ENCODE measurements around the gene TRIOBP.

Gene TRIOBP

DNA sequence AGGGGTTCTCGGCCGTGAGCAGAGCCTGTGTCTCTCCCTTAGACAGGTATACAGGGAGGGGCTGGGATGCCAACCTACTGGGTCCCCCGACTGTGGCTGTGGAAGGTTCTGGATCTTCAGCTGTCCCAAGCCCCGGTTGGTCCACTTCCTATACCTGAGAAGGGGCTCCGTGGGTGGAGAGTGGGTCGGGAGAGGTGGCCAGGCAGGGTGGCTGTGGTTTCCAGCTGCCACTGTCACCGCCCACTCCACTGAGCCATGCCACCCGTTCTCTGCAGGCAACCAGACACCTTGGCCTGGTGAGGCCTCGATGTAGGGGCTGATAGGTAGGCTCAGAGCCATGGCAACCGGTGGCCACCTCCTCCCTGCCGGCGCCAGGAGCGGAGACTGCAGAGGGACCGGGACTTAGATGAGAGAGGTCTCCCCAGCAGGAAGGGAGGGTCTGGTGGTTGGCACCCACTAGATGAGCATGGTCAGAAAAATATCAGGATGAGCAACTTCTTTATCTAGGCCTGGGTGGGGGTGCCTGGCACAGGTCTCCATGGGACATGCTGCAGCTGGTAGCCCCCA, 53.8 kb downstream of the TRIOBP start:
- no peak for DNase-seq

DNA sequence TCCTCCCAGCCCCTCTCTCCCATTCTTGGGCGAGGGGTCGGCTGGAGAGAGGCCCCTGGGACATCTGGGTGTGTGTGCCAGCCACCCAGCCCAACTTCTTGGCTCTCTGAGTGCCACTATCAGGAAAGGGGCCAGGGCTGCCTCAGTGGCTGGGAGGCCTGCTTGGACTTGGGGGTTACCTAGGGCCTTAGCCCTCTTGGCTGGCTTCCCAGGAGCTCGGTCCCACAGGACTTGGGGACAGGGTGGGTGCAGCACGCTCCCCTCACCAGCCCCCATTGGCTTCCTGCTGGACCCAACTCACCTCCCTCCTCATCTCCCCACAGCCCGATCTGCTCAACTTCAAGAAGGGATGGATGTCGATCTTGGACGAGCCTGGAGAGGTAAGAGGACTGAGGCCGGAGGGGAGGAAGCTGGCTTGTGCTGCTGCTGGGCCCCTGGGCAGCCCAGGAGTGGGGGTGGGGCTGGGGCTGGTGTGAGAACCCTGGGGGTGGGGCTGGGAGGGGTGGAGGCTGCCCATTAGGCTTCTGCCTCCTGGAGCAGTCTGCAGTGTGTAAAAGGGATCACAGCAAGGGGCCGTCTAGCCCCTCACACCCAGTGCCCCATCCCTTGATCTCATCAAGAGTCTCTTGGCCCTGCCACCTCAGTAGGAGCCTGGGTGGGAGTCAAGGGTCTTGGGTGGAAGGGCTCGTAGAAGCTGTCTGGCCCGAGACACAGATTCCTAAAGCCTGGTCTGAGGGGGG, 54.8 kb downstream of the TRIOBP start:
- no peak for DNase-seq

DNA sequence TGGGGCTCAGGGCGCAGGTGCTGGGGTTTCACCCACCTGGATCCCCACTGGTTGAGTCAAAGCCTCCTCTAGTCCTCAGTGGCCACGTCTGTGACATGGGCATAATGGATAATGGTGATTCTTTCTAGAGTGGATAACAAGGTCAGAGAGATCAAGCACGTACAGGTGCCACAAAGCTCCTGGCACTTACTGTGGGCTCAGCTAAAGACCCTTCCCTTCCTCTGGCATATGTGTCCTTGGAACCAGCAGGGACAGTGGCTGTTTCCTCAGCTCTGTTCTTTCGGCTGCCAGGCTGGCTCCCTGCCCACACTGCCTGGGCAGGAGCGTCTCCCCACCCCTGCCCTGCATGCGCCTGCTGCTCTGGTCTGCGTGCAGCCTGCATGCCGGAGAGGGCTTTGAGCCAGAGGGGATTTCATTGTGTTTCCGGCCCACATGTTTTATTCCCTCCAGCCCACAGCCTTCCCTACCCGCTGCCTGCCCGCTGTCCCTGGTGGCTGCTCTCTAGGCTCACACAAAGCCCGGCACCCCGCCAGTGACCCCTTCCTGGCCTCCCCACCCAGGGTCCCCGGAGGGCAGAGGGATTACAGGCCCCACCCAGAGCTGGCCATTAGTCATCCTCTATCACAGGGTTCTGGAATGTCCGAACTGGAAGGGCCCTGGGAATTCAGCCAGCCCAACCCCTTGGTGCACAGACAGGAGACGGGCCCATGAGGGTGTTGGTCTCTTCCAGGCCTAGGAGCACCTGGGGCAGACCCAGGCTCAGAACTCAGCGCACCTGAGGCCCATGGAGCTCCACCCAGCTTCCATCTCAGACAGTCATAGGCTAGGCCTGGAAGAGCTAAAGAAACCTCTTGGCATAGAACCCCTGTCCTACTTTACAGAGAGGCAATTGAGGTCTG, 55.6 kb downstream of the TRIOBP start:
- DNase-seq, result peak; percentile 53

DNA sequence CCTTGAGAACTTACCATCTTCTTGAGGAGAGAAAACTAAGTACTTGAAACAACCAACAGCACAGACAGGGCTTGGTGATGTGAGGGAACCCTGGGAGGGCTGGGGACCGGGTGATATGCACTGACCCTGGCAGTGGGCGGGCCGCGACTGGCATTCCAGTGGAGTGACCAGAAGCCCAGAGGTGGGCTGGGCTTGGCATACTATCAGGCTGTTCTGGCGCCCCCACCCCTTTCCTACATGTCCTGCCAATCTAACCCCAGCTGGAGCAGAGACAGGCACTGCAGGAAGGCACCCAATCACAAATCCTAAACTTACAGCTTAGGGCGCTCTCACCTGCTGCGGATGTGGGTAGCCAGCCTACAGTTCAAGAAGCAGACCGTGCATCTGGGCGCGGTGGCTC, 56.9 kb downstream of the TRIOBP start:
- DNase-seq, result no peak

DNA sequence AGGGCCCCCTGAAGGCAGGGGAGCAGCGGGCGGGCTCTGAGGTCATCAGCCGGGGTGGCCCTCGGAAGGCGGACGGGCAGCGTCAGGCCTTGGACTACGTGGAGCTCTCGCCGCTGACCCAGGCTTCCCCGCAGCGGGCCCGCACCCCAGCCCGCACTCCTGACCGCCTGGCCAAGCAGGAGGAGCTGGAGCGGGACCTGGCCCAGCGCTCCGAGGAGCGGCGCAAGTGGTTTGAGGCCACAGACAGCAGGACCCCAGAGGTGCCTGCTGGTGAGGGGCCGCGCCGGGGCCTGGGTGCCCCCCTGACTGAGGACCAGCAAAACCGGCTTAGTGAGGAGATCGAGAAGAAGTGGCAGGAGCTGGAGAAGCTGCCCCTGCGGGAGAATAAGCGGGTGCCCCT, 60.8 kb downstream of the TRIOBP start:
- DNase-seq, result no peak

DNA sequence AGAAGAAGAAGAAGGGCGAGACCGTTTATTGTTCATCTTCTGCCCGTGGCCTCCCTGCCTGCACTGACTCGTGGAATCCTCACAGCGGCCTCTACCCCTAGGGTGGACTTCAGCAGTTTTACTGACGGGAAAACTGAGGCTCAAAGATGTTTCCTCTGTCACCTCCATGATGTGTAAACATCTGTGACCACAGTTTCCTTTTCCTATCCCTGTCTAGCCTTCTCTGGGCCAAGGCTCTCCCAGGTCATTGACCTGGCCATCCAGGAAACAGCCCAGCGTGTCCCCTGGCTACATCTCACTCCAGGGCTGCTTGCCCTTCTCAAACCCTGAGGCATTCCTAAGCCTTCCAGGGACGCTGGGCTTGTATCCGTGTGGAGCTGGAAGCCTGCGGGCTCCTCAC, 61.8 kb downstream of the TRIOBP start:
- no peak for DNase-seq

DNA sequence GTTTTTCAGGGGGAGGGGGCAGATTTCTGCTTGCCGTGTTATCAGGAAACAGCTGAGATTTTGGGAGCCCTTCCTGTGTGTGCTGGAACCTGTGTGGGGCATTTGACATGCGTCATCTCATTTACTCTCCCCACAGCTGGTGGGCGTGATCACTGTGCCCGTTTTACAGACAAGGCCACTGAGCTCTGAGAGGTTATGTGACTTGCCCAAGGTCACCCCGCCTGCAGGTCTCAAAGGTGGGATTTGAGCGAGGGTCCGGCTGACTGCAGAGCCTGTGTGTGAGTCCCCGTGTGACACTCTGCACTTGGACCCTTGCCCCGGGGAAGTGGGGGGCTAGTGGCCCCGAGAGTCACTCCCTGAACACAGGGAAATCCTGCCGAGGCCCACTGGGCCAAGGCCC, 62.4 kb downstream of the TRIOBP start:
- DNase-seq, result no peak

DNA sequence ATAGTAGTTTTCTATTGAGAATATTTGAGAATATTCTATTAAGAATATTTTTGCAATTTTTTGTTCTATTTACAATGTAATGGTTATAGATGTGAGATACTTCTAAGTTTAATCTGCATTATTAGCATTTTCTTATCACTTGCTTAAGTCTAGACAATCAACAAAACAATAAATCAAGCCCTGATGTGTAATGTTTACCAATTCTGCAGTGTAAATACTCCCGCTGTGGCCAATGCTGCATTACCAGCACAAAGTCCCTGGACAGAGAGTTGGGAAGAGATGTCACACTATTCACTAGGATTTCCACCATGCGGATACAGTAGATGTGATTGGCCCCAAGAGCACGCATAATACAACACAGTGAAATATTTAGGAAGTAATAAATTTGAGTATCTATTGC, 63.3 kb downstream of the TRIOBP start:
- no peak for DNase-seq

DNA sequence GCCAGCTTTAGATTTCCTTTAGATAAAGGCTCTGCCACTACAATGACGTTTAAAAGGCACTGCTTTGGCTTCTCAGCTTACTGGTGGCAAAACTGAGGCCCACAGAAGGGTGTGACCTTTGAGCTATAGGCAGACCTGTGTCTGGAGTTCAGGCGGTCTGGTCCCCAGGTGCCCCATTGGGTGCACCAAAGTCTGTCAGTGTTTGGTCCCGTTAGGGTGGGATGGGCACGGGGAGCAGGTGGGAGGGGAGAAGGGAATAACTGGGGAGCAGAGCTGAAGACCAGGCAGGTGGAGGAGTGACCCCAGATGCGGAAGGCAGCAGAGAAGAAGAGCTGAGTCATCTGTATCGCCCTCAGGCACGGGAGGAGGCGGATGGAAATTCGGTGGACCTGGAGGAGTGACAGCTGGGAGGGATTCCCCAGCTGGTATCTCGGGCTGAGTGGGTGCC, 65.6 kb downstream of the TRIOBP start:
- no peak for DNase-seq

DNA sequence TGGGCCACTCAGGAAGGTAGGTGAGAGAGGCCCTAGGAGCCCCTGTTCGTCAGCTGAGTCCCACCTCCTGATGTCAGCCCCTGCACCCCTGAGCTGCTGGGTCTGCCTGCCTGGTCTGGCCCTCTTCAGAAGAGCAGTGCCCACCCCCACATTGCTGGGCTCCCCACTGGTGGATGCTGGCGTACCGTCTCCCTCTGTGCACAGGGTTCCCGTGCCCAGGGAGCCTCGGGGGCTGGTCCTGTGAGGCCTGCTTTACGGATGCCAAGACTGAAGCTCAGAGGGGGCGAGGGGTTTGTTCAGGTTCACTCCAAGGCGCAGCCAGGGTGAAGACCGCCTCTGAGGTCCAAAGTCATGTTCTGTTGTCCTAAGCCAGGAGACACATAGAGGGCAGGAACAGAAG, 66.2 kb downstream of the TRIOBP start:
- no peak for DNase-seq

DNA sequence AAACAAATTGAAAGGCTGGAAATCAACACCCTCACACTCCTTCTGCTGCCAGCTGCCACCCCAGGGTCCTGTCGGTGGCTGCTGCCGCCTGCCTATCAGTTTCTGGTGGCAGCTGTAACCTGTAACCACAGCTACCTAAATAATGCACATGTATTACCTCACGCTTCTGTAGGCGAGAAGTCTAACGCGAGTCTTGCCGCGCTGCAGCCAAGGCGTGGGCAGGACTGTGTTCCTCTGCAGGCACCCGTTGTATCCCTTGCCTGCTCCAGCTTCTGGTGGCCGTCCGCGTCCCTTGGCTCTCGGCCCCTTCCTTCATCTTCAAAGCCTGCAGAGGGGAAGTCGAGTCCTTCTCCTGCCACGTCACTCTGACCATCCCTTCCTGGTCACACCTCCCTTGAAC, 66.8 kb downstream of the TRIOBP start:
- DNase-seq, result no peak

DNA sequence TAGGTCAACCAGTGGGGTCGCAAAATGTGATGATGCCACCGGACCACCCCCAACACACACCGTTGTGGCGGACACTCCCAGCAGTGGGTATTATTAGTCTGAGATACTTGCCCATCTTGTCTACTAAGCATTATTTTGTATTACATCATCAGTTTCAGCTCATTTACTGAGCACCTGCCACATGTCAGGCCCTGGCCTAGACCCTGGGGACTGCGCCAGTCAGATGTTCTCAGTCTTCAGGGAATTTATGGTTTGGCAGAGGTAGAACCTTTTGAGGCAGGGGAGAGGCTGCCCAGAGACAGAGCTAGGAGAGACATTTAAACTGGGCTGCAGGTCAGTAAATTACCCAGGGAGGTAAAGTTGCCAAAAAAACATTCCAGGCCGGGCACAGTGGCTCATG, 67.8 kb downstream of the TRIOBP start:
- no peak for DNase-seq

DNA sequence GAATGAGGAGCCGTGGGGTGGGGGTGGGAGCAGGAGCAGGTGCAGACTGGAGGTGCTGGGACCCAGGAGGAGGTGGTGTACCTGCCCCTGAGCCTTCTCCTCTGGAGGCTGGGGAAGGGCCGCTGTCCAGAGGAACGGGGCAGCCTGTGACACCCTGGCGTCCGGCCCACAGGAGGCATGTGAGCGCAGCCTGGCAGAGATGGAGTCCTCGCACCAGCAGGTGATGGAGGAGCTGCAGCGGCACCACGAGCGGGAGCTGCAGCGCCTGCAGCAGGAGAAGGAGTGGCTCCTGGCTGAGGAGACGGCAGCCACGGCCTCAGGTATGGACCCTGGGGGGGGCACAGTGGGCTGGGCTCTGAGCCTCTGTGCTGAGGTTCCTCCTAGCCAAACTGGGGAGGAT, 68.7 kb downstream of the TRIOBP start:
- no peak for DNase-seq

DNA sequence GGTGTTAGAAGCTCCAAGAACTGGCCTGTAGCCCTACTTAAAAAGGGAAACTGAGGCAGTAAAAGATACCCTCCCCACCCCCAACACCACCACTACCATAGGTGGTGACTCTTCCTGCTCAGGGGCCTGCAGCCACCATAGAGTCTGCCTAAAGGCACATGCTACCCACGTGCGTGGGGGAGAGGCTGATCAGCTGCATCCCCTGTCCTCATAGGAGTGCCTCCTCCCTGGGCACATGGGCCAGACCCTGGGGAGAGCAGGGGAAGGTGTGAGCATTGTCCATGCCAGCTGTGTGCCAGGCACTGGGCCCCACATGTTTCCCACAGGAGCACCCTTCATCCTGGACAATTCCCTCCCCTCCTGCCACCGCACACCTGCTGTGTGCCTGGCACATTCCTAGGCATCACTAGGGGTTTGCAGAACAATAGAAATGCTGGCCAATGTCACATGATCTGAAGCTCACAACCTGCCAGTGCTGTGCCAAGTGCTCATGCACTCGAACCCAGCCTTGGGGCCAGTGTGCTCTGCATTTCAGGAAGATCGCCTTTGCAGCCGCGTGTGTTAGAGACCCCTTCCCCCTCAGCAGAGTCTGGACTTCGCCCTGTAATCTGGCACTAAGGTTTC, 69.2 kb downstream of the TRIOBP start:
- no peak for DNase-seq

DNA sequence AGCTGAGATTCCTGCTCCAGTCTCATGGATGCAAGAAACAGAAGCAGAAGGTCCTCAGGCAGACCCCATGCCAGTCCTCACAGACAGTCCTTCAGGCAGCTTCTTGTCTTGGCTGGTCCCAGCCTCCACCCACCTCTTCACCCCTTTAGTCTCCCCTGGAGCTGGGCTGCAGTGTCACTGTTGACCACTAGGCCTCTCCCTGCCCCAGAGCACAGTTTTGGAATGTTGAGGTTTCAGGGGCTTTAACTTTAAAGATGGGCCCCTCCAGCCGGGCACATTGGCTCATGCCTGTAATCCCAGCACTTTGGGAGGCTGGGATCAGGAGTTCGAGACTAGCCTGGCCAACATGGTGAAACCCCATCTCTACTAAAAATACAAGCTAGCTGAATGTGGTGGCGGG, 71.4 kb downstream of the TRIOBP start:
- DNase-seq, result no peak

DNA sequence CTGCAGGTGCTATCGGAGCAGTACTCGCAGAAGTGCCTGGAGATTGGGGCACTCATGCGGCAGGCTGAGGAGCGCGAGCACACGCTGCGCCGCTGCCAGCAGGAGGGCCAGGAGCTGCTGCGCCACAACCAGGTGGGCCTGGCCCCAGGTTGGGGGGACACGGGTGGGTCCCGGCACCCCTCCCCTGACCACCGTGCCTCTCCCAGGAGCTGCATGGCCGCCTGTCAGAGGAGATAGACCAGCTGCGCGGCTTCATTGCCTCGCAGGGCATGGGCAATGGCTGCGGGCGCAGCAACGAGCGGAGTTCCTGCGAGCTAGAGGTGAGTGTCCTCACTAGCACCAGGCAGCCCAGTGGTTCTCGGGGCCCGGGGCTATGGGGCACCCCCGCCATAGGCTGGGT, 72.2 kb downstream of the TRIOBP start:
- no peak for DNase-seq

DNA sequence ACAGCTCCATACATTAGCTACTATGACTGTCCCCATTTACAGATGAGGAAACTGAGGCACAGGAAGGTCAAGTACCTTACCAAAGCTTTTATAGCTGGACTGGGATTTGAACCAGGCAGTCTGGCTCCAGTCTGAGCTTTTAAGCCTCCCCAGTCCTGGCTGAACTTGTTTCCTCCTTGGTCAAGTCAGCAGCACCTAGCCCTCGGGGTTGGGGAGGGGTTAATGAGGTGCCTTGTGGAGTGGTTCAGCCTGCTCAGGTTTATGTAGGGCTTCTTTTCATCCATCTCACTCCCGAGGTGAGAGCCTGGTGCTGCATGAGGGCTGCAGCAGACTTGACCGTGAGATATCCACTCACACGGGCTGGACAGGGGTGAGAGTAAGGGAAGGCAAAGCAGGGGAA, 74.2 kb downstream of the TRIOBP start:
- no peak for DNase-seq

DNA sequence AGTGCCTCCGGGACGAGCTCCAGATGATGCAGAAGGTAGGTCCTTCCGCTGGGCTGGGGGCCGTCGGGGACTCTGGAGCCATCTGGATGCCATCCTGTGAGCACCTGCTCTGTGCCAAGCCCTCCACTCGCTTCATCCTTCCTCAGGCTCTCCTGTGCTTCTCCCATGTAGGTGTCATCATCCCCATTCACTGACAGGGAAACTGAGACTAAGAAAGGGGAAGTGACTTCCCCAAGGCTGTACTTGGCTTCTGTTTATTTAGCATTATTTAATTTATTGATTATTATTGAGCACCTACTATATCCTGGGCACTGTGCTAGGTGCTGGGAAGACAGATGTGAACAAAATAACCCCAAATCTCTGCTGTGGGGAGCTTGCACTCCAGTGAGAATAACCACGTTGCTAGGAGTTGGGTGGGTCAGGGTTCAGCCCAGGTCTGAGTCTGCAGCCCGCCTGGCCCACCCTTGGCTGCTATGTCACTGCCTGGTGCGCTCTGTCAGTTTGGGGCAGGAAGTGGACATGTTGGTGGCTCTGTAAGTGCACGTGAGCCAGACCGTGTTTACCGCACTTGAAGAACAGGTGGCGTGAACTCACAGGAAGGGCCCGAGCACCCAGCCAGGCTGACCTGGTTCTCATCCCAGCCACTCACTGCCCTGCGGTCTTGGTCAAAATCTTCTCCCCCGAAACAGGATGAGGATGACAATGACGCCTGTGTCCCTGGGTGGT, 75.0 kb downstream of the TRIOBP start:
- no peak for DNase-seq

DNA sequence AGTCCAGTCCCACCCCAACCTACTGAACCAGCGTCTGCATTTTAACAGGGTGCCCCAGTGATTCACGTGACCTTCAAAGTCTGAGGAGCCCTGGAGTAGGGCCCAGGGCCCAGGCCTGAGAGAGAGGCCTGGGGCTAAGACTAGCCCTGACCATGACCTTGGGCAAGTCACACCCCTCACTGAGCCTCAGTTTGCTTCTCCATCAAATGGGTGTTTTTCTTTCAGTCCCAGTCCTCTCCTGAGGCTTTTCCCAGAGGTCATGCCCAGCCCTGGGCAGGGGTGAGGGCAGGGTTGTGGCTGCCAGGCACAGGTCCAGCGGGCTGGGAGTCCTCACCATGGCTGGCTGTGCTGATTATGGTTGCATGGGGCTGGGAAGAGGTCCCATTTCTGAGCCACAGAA, 77.9 kb downstream of the TRIOBP start:
- no peak for DNase-seq

DNA sequence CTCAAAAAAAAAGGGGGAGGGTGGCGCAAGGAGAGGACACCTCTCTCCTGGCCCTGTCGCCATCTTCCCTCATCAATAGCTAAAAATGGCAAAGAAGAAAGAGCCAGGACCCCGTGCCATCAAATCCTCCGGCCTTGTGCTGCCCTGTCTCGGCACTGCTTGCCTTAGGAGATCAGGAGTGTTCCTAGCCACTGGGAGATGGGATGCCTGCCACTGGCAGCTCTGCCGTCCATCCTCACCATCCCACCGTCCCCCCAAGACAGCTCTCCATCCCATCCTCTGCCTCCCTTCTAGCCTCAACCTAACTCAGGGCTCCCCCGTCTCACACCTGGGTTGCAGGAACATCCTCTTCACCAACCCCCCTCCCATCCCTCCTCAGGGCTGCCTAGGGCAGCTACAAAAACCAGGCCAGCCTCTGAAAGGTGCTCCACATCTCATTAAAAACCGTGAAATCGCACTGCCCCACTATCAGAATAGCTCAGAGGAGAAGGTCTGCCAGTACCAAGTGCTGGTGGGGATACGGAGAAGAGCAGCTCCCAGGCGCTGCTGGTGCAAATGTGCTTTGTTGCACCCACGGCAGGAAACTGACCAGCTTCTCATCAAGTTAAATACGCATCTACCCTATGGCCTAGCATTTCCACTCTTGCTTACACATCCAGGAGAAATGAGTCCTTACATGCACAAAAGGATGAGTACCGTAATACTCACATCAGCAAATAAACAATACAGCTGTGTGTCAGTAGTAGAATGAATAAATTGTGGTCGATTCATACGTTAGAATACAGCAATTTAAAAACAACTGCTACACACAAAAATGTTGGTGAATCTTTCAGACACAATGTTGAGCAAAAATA, 79.2 kb downstream of the TRIOBP start:
- no peak for DNase-seq

DNA sequence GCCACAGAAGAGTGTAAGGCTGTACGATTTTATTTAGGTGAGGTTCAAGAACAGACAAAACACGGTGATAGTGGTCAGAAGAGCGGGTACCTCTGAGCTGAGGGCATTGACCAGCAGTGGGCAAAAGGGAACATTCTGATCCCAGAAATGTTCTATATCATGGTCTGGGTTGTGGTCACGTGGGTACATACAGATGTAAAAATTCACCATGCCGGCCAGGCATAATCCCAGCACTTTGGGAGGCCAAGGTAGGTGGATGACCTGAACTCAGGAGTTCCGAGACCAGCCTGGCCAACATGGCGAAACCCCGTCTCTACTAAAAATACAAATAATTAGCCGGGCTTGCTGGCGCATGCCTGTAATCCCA, 79.8 kb downstream of the TRIOBP start:
- DNase-seq, result no peak

DNA sequence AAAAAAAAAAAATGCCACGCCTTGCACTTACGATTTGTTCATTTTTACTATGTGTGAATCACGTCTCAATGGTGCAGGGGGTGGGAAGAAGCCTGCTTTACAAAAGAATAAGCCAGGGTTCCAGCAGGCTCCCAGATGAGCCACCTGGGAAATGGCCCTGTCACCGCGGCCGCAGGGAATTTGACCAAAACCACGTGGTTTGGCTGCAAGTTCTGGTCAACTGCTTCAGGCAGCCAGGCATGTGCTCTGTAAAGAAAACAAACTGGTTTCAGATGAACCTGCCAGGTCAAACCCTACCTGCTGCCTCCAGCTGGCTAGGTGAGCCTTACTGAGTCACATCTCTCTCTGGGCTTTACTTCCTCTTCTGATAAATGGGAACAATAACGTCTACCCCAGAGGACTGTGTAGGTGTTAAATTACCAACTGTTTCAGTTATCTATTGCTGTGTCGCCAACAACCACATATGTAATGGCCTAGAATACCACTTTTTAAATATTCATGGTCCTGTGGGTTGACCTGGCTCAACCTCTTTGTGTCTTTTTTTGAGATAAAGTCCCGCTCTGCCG, 80.4 kb downstream of the TRIOBP start:
- DNase-seq, result no peak
